ENCODE data around the gene AP1G2. TPM values are rescaled to one million over a fixed set of nuclear protein-coding genes. Genes with fewer than 3 reads are reported as not detected.

Gene AP1G2
- total and polyA plus RNA-seq, 12 donors, result 6.6 to 58.5 (median 10.8) TPM

- Histone ChIP-seq H3K9me3 (peaks cover 0 to 7% (median 0%) of the 10 kb centered on the region in 11 donors), H3K36me3 (no peaks in the 10 kb centered on the region), H3K4me3 (no peak overlapping the region), H3K27me3 (no peaks in the 10 kb centered on the region), H3K4me1 (peaks cover 0 to 25% (median 0%) of the 10 kb centered on the region in 9 donors), H3K27ac (no peak overlapping the region)
- intact Hi-C loops (cut with DNase I), result no loop called here
- DNase-seq (no peak), ATAC-seq (peak; percentile 38 to 86 (median 72))
- 80 to 87% methylated on average over 12 of the region's 12 CpGs for WGBS, 2 donors
- TF ChIP-seq CTCF (IDR thresholded peaks at IDR 0.05), result no peak
Measured at GRCh38 chr14:23602181-23603095, 34.8 kb upstream of the AP1G2 start.

GRCh38 chr14:23601845-23602180, 34.2 kb upstream of the AP1G2 start:
- Histone ChIP-seq H3K4me1 (peaks cover 0 to 25% (median 0%) of the 10 kb centered on the region in 9 donors), H3K27ac (no peak overlapping the region), H3K4me3 (no peak overlapping the region), H3K36me3 (no peaks in the 10 kb centered on the region), H3K9me3 (peaks cover 0 to 7% (median 0%) of the 10 kb centered on the region in 11 donors), H3K27me3 (no peaks in the 10 kb centered on the region)
- no peak for TF ChIP-seq CTCF (IDR thresholded peaks at IDR 0.05)
- intact Hi-C loops (cut with DNase I), result no loop called here
- ATAC-seq, result no peak
- 38 to 64% methylated on average over 1 of the region's 1 CpG for WGBS, 2 donors
- DNase-seq, result no peak

- TF ChIP-seq CTCF (IDR thresholded peaks at IDR 0.05), result no peak
- Histone ChIP-seq H3K9me3 (peaks cover 0 to 7% (median 0%) of the 10 kb centered on the region in 11 donors), H3K4me1 (peaks cover 0 to 25% (median 0%) of the 10 kb centered on the region in 9 donors), H3K4me3 (no peak overlapping the region), H3K36me3 (no peaks in the 10 kb centered on the region), H3K27ac (no peak overlapping the region), H3K27me3 (no peaks in the 10 kb centered on the region)
- ATAC-seq (no peak), DNase-seq (no peak)
- intact Hi-C loops (cut with DNase I), result no loop called here
Measured at GRCh38 chr14:23601424-23601823, 33.8 kb upstream of the AP1G2 start.

GRCh38 chr14:23600806-23601205, 33.2 kb upstream of the AP1G2 start:
- Histone ChIP-seq H3K4me1 (peaks cover 0 to 25% (median 0%) of the 10 kb centered on the region in 9 donors), H3K27ac (no peak overlapping the region), H3K9me3 (peaks cover 0 to 7% (median 0%) of the 10 kb centered on the region in 11 donors), H3K27me3 (no peaks in the 10 kb centered on the region), H3K4me3 (no peak overlapping the region), H3K36me3 (no peaks in the 10 kb centered on the region)
- WGBS, 2 donors, result 100% methylated on average over 1 of the region's 1 CpG
- ATAC-seq, result no peak
- DNase-seq, result no peak
- intact Hi-C loops (cut with DNase I), result no loop called here
- TF ChIP-seq CTCF (IDR thresholded peaks at IDR 0.05), result no peak

All from heart right ventricle (tissue), 16 donors.